GM23248 (cell line): ENCODE results near the gene LRRC8E.

Source experiments
- EZH2 ChIP-seq: fragments of 200-600 bp; sonication (generic); IDR thresholded peaks from 2 replicates; pipeline ENCODE4 v1.6.1; 2018; ENCODE audit warnings: antibody characterized with exemption, mild to moderate bottlenecking; ENCODE audit not compliant: insufficient read depth, poor library complexity, severe bottlenecking
- EZH2phosphoT487 ChIP-seq: fragments of 200-600 bp; sonication (generic); IDR thresholded peaks from 2 replicates; pipeline ENCODE4 v1.6.1; 2018; ENCODE audit warnings: antibody characterized with exemption, moderate library complexity, mild to moderate bottlenecking, low read depth; ENCODE audit not compliant: insufficient read depth

- TF ChIP-seq EZH2 (no peak), EZH2phosphoT487 (no peak)
These were observed 9.0 kb downstream of the LRRC8E start for GRCh38 chr19:7897292-7897691.
